CD4-positive, alpha-beta T cell (primary cell): Measurements from ENCODE around the gene CD7. TPM values are rescaled to one million over a fixed set of nuclear protein-coding genes. Genes with fewer than 3 reads are reported as not detected.

Experiments used
- ATAC-seq: fragments of 200-7000 bp; cut with Tn5 transposase; one replicate; pipeline ENCODE4 v1.10.0; 2022; ENCODE audit warnings: mild to moderate bottlenecking; ENCODE audit not compliant: poor library complexity
- CTCF ChIA-PET: fragments of 350-600 bp; sonication (Branson Sonifier 250); formaldehyde crosslinking; loops from one replicate; lab custom pipeline; 2021; ENCODE audit warnings: antibody characterized with exemption, inconsistent platforms; lab: Charles Lee
- POLR2A ChIA-PET: fragments of 350-600 bp; sonication (Branson Sonifier 250); formaldehyde crosslinking; loops from one replicate; lab custom pipeline; 2021; ENCODE audit warnings: antibody characterized with exemption, inconsistent platforms; lab: Charles Lee
- DNase-seq, 14 experiments: peaks; one replicate each; pipeline ENCODE4 v3.0.0-alpha.2; 2013 to 2020; ENCODE audit warnings: mixed read lengths in 2 of 14
- H3K27ac ChIP-seq, 2 donors: one replicate each; pipeline versions ENCODE4 v1.5.1 to v1.7.0; 2013; ENCODE audit warnings: low read length in 2 of 2, low read depth in 1 of 2, mild to moderate bottlenecking in 1 of 2
- H3K27me3 ChIP-seq, 2 experiments: 1 replicate in 1 of 2; 2 replicates in 1 of 2; pipeline versions ENCODE4 v1.6.1 to v1.7.0; 2013; ENCODE audit warnings: low read length in 2 of 2, control low read depth in 1 of 2, mild to moderate bottlenecking in 1 of 2, moderate library complexity in 1 of 2; ENCODE audit not compliant: insufficient read depth in 2 of 2, control insufficient read depth in 1 of 2
- H3K36me3 ChIP-seq: one replicate; pipeline ENCODE4 v1.6.1; 2013; ENCODE audit warnings: low read length, control low read depth; ENCODE audit not compliant: insufficient read depth
- H3K4me1 ChIP-seq: one replicate; pipeline ENCODE4 v1.6.1; 2013; ENCODE audit warnings: low read length, control low read depth; ENCODE audit not compliant: insufficient read depth
- H3K4me3 ChIP-seq: one replicate; pipeline ENCODE4 v1.5.1; 2013; ENCODE audit warnings: mild to moderate bottlenecking, low read length, moderate library complexity
- H3K9me3 ChIP-seq, 2 experiments: 1 replicate in 1 of 2; 2 replicates in 1 of 2; pipeline versions ENCODE4 v1.6.1 to v1.7.0; 2013; ENCODE audit warnings: low read length in 2 of 2, mild to moderate bottlenecking in 2 of 2, control low read depth in 1 of 2, moderate library complexity in 1 of 2; ENCODE audit not compliant: control insufficient read depth in 1 of 2, insufficient read depth in 1 of 2
- H3K27ac Mint-ChIP-seq: one replicate; pipeline ENCODE4 v1.8.0; 2020; ENCODE audit warnings: mixed read lengths
- H3K27me3 Mint-ChIP-seq: one replicate; pipeline ENCODE4 v1.8.0; 2021; ENCODE audit warnings: mixed read lengths
- H3K36me3 Mint-ChIP-seq: one replicate; pipeline ENCODE4 v1.8.0; 2021; ENCODE audit warnings: low read depth, mixed read lengths
- H3K4me1 Mint-ChIP-seq: one replicate; pipeline ENCODE4 v1.8.0; 2021; ENCODE audit warnings: low read depth, mixed read lengths
- H3K4me3 Mint-ChIP-seq: one replicate; pipeline ENCODE4 v1.8.0; 2020; ENCODE audit warnings: mild to moderate bottlenecking, mixed read lengths
- H3K9me3 Mint-ChIP-seq: one replicate; pipeline ENCODE4 v1.8.0; 2020; ENCODE audit warnings: mixed read lengths
- intact Hi-C, 2 experiments: fragments of 100-400 bp; cut with DNase I in 1 of 2; cut with micrococcal nuclease in 1 of 2; formaldehyde crosslinking; loops; one replicate each; pipeline versions ENCODE4 v1.15.1 to v1.9.0; 2023 to 2025; cut with DNase I, micrococcal nuclease
- total RNA-seq, 174 experiments: library from RNA in 2 of 174; stranded (reverse) in 2 of 174; gene quantifications; one replicate each; pipeline ENCODE4 v1.2.3 and lab custom pipeline; 2021 to 2026
- TF ChIP-seq, protein P1 (sequence below): fragments of 200-600 bp; IDR thresholded peaks from one replicate; pipeline ENCODE4 v1.8.0; 2022; ENCODE audit warnings: antibody characterized with exemption, mild to moderate bottlenecking

The CD7 gene
- total RNA-seq, 2 experiments from 2014 or later, result 225 to 234 TPM

- intact Hi-C loops, result no loop called here
- TF ChIP-seq, protein P1, sequence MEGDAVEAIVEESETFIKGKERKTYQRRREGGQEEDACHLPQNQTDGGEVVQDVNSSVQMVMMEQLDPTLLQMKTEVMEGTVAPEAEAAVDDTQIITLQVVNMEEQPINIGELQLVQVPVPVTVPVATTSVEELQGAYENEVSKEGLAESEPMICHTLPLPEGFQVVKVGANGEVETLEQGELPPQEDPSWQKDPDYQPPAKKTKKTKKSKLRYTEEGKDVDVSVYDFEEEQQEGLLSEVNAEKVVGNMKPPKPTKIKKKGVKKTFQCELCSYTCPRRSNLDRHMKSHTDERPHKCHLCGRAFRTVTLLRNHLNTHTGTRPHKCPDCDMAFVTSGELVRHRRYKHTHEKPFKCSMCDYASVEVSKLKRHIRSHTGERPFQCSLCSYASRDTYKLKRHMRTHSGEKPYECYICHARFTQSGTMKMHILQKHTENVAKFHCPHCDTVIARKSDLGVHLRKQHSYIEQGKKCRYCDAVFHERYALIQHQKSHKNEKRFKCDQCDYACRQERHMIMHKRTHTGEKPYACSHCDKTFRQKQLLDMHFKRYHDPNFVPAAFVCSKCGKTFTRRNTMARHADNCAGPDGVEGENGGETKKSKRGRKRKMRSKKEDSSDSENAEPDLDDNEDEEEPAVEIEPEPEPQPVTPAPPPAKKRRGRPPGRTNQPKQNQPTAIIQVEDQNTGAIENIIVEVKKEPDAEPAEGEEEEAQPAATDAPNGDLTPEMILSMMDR, result no peak
These were observed 13.2 kb upstream of the CD7 start for GRCh38 chr17:82330322-82331239.

DNA sequence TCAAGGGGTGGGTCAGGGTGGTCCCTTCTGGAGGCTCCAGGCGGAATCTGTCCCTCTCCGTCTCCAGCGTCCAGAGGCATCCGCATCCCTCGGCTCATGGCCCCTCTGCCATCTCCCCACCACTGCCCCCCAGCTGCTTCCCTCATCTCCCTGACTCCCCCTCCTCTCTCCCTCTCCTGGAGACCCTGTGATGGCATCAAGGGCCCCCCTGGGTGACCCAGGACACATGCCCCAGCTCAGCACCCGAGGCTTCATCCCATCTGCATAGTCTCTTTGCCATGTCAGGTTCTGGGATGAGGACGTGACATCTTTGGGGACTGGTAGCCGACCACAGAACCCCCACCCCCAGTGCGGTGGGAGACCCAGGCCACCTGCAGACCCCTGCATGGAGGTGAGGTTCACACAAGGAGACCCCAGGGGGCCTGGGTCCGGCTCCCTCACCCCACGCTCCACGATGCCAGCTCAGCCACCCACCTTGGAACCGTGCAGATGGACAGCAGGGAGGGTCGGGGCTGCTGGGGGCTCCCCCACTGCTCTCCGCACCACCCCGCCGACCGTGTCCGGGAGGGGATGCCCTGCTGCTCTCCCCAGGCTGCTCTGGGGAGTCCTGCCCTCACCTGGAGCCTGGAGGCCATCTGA lies 12.4 kb upstream of the CD7 start:
- Mint-ChIP-seq H3K27me3 (peaks cover under 1% of the 10 kb centered on the region), H3K9me3 (no peaks in the 10 kb centered on the region), H3K36me3 (no peaks in the 10 kb centered on the region), H3K4me3 (no peak overlapping the region), H3K27ac (no peak overlapping the region), H3K4me1 (peaks cover 12% of the 10 kb centered on the region)
- H3K27ac ChIP-seq, result no peak overlapping the region
- TF ChIP-seq, protein P1, result no peak
- H3K36me3 ChIP-seq, result no peaks in the 10 kb centered on the region
- ChIA-PET POLR2A (interaction anchor here (1.2 to 1.4 kb wide), 2 partner anchors 32 to 92 kb away, joined by 3 read pairs; no protein-coding TSS in a partner anchor), CTCF (no interaction called here)
- no peak for ATAC-seq
- no peak for DNase-seq
- intact Hi-C loops, result no loop called here
- no peak overlapping the region for H3K4me3 ChIP-seq
- H3K27me3 ChIP-seq, result peaks cover 0 to 8% of the 10 kb centered on the region in 2 experiments
- peaks cover 0 to 5% of the 10 kb centered on the region in 2 experiments for H3K9me3 ChIP-seq
- peaks cover 39% of the 10 kb centered on the region for H3K4me1 ChIP-seq

More at GRCh38 chr17:82330322-82331239, 13.2 kb upstream of the CD7 start:
- DNase-seq, result peak in 1 of 14 experiments; percentile 42
- Mint-ChIP-seq H3K4me3 (peak overlapping the region; percentile 20), H3K36me3 (no peaks in the 10 kb centered on the region), H3K27ac (no peak overlapping the region), H3K9me3 (no peaks in the 10 kb centered on the region), H3K27me3 (peaks cover 4% of the 10 kb centered on the region), H3K4me1 (peaks cover 13% of the 10 kb centered on the region)
- ChIA-PET POLR2A (interaction anchor here (0.5 to 1.4 kb wide), 3 partner anchors 32 to 300 kb away, joined by 3 read pairs; no protein-coding TSS in a partner anchor), CTCF (interaction anchor here (0.9 kb wide), 1 partner anchor 30 kb away, joined by 3 read pairs; no protein-coding TSS in a partner anchor)
- peaks cover 39% of the 10 kb centered on the region for H3K4me1 ChIP-seq
- no peak for ATAC-seq
- no peaks in the 10 kb centered on the region for H3K36me3 ChIP-seq
- H3K4me3 ChIP-seq, result no peak overlapping the region
- H3K27ac ChIP-seq, result no peak overlapping the region
- H3K9me3 ChIP-seq, result peaks cover 0 to 5% of the 10 kb centered on the region in 2 experiments
- peaks cover 0 to 8% of the 10 kb centered on the region in 2 experiments for H3K27me3 ChIP-seq

DNA sequence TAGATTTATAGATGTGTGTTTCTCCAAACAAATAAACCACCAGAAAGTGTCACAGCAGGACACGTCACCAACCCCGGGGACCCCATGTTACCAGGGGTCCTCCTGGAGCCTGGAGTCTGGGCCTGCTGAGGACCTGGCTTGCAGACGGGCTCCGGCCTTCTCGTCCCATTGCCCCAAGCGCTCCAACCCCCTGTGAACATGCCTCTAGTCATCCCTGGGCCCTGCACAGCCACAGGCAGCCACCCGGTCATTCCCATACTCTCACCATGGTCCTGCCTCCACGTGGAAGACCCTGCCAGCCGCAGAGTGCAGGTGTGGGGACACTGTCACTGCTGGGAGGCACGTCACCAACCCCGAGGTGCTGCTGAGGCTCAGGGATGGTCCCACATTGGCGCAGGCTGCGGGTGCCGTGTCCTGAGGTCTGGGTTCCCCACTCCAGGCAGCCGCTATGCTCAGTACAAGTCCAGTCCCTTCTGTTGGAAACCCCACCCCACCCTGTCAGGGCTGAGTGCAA lies 11.6 kb upstream of the CD7 start:
- no peaks in the 10 kb centered on the region for H3K9me3 Mint-ChIP-seq
- H3K36me3 Mint-ChIP-seq, result no peaks in the 10 kb centered on the region
- POLR2A ChIA-PET, result interaction anchor here (1.2 kb wide), 1 partner anchor 91 kb away, joined by 3 read pairs; no protein-coding TSS in a partner anchor
- no peak overlapping the region for H3K27ac Mint-ChIP-seq
- no peak overlapping the region for H3K4me3 Mint-ChIP-seq
- Histone ChIP-seq H3K36me3 (no peaks in the 10 kb centered on the region), H3K9me3 (peaks cover 0 to 5% of the 10 kb centered on the region in 2 experiments), H3K4me1 (peaks cover 35% of the 10 kb centered on the region), H3K27ac (no peak overlapping the region), H3K27me3 (peaks cover 0 to 2% of the 10 kb centered on the region in 2 experiments), H3K4me3 (no peak overlapping the region)
- ATAC-seq (no peak), DNase-seq (no peak)
- peaks cover 15% of the 10 kb centered on the region for H3K4me1 Mint-ChIP-seq
- TF ChIP-seq, protein P1, result no peak
- intact Hi-C loops, result no loop called here
- H3K27me3 Mint-ChIP-seq, result no peaks in the 10 kb centered on the region
- CTCF ChIA-PET, result no interaction called here
